Regular cardiac myocyte (primary cell): Measurements from ENCODE around the gene KIF2C. TPM values are rescaled to one million over a fixed set of nuclear protein-coding genes. Genes with fewer than 3 reads are reported as not detected.

Experiments
- total RNA-seq: library from RNA; depleted of rRNA; stranded (reverse); fragments of >200 nt; gene quantifications from 2 replicates; pipeline ENCODE4 v1.2.3, GENCODE V29; 2014

Gene KIF2C
- 4.8 and 47.9 TPM in 2 replicates for total RNA-seq

GRCh38 chr1:44739307-44740178, at the start of gene KIF2C:
Gene KIF2C, plus strand, starts transcription at chr1:44739837. Its CDS starts 96 bp downstream, at chr1:44739933.

GRCh38 chr1:44730741-44731512, 8.7 kb upstream of the KIF2C start, which contains the start of gene RNU5D-1:
Gene RNU5D-1, minus strand, starts transcription at chr1:44731170.

GRCh38 chr1:44775078-44775929, 35.7 kb downstream of the KIF2C start, which contains the start of gene RPS8:
Gene RPS8, plus strand, starts transcription at chr1:44775540. Its CDS starts 57 bp downstream, at chr1:44775597.

GRCh38 chr1:44788120-44788860, 48.7 kb downstream of the KIF2C start, which contains the start of gene BEST4:
Gene BEST4, minus strand, starts transcription at chr1:44788170. Its CDS starts 465 bp downstream, at chr1:44787705.

GRCh38 chr1:44799770-44800584, 60.3 kb downstream of the KIF2C start, which contains the start of gene PLK3:
Gene PLK3, plus strand, starts transcription at chr1:44800377. Its CDS starts 87 bp downstream, at chr1:44800464.

GRCh38 chr1:44806704-44807363, 67.2 kb downstream of the KIF2C start, which contains the start of gene DYNLT4:
Gene DYNLT4, minus strand, starts transcription at chr1:44807351. Its CDS starts 683 bp downstream, at chr1:44806668.

GRCh38 chr1:44808063-44808937, 68.7 kb downstream of the KIF2C start, which contains the start of gene BTBD19:
Gene BTBD19, plus strand, starts transcription at chr1:44808523. Its CDS starts 298 bp downstream, at chr1:44808821.

Other genes starting within 250 kb of the KIF2C start
- 2.9 and 3.7 TPM in 2 replicates for gene TMEM53, start 65.4 kb upstream of the KIF2C start, total RNA-seq
- under 0.01 and 0.28 TPM in 2 replicates for gene ARMH1, start 65.1 kb upstream of the KIF2C start, total RNA-seq
- not detected in 2 replicates for gene RNU5D-1, start 8.7 kb upstream of the KIF2C start, total RNA-seq
- 1,775 and 1,841 TPM in 2 replicates for gene RPS8, start 35.7 kb downstream of the KIF2C start, total RNA-seq
- under 0.01 and 0.28 TPM in 2 replicates for gene BEST4, start 48.3 kb downstream of the KIF2C start, total RNA-seq
- 28.5 and 36.2 TPM in 2 replicates for gene PLK3, start 60.5 kb downstream of the KIF2C start, total RNA-seq
- not detected in 2 replicates for gene DYNLT4, start 67.5 kb downstream of the KIF2C start, total RNA-seq
- gene BTBD19, start 68.7 kb downstream of the KIF2C start, total RNA-seq = 4.4 and 11.0 TPM in 2 replicates
- under 0.01 TPM in 2 replicates for gene PTCH2, start 103.4 kb downstream of the KIF2C start, total RNA-seq
- 34.4 and 58.5 TPM in 2 replicates for gene EIF2B3, start 246.8 kb downstream of the KIF2C start, total RNA-seq